Fibroblast of gingiva (primary cell): ENCODE results near the gene E2F8.

Experiments
- DNase-seq: peaks from one replicate; pipeline ENCODE4 v3.0.0-alpha.2; 2011; ENCODE audit warnings: low read depth

Gene E2F8

GRCh38 chr11:19187114-19187832 is 53.5 kb downstream of the E2F8 start:
- no peak for DNase-seq

- DNase-seq, result no peak
Measured at GRCh38 chr11:19185516-19186052, 55.2 kb downstream of the E2F8 start.

- DNase-seq, result no peak
Measured at GRCh38 chr11:19185036-19185435, 55.7 kb downstream of the E2F8 start.

GRCh38 chr11:19183646-19184045 is 57.1 kb downstream of the E2F8 start:
- no peak for DNase-seq

GRCh38 chr11:19181531-19182261 is 59.0 kb downstream of the E2F8 start:
- no peak for DNase-seq

GRCh38 chr11:19176629-19177186 is 64.0 kb downstream of the E2F8 start:
- DNase-seq, result no peak
